ENCODE results near the gene DDX50.
"Not testable (repeated sequence)": the region's sequence is repeated elsewhere in the genome, so short reads cannot be mapped to it uniquely, and the experiment has no call there.

The DDX50 gene, protein sequence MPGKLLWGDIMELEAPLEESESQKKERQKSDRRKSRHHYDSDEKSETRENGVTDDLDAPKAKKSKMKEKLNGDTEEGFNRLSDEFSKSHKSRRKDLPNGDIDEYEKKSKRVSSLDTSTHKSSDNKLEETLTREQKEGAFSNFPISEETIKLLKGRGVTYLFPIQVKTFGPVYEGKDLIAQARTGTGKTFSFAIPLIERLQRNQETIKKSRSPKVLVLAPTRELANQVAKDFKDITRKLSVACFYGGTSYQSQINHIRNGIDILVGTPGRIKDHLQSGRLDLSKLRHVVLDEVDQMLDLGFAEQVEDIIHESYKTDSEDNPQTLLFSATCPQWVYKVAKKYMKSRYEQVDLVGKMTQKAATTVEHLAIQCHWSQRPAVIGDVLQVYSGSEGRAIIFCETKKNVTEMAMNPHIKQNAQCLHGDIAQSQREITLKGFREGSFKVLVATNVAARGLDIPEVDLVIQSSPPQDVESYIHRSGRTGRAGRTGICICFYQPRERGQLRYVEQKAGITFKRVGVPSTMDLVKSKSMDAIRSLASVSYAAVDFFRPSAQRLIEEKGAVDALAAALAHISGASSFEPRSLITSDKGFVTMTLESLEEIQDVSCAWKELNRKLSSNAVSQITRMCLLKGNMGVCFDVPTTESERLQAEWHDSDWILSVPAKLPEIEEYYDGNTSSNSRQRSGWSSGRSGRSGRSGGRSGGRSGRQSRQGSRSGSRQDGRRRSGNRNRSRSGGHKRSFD

GRCh38 chr10:68901105-68901927 lies at the start of gene DDX50:
Gene DDX50 (plus strand): TSS chr10:68901315. CDS start chr10:68901385, 70 bp downstream.
- peak; percentile 95 for DNase-seq (ENCODE audit: low read depth)

GRCh38 chr10:68856352-68856751 lies 44.8 kb upstream of the DDX50 start:
- DNase-seq (ENCODE audit: low read depth), result no peak

DNA sequence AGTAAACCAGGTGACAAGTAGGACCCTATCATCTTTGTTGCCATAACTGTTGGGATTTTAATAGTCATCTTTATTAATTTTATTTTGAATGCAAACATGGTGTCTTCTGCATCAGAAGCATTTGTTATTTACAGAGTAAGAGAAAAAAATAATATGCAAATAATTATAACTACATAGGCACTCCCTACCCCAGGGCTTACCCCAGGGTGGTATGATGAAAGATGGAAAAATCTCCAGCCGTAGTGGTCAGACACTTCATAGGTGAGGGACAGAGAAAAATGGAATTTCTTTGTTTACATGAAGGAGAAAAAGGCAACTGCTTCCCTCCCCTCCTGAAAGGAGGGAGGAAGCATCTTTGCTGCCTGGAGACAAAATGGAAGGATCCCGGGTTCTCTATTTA lies 44.1 kb upstream of the DDX50 start:
- no peak for DNase-seq (ENCODE audit: low read depth)

- no peak for DNase-seq (ENCODE audit: low read depth)
These were observed 39.9 kb upstream of the DDX50 start for GRCh38 chr10:68861253-68861652.

DNA sequence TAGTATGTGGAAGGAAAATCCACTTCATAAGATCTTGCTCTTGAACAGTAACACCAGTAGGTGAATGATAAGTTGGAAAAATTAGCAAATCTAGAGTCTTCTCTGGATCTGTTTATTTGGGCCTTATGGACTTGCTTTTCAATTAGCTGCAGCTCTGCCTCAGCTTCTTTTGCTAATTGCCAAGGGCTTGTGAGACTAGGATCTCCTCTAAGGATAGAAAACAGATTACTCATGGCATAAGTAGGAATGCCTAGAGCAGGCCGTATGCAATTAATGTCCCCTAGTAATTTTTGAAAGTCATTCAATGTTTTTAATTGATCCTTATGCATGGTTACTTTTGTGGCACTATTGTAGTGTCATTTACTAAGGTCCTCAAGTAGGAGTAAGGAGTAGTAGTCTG lies 36.5 kb upstream of the DDX50 start:
- no peak for DNase-seq (ENCODE audit: low read depth)

DNA sequence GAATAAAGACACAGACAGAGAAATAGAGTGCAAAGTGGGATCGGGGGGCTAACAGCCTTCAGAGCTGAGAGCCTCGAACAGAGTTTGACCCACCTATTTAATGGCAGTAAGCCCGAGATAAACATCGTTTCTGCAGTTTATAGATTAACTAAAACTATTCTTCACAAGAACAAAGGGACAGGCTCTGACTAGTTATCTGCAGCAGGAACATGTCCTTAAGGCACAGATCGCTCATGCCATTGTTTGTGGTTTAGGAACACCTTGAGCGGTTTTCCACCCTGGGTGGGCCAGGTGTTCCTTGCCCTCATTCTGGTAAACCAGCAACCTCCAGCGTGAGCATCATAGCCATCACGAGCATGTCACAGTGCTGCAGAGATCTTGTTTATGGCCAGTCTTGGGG lies 32.9 kb upstream of the DDX50 start:
- not testable (repeated sequence) for DNase-seq (ENCODE audit: low read depth)

GRCh38 chr10:68869623-68870022 lies 31.5 kb upstream of the DDX50 start:
- DNase-seq (ENCODE audit: low read depth), result no peak

DNA sequence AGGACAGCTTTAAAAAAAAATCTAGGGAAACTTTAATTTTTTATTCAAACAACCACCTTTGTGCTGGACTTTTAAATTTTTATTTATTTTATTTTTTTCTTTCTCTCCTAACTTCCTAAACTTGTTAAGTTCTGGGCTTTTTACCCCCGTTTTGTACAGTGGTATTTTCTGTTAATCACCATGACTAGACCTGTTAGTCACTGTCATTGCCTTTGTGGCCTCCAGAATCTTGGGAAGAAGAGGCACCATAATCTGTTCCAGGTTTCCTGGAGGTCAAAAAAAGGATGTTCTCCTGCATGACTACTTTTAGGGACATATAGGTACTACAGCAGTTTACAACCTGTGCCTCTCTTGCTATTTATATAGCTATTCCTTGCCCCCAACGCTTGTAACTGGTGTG lies 31.1 kb upstream of the DDX50 start:
- DNase-seq (ENCODE audit: low read depth), result no peak

- no peak for DNase-seq (ENCODE audit: low read depth)
These were observed 30.5 kb upstream of the DDX50 start for GRCh38 chr10:68870545-68871104.

DNA sequence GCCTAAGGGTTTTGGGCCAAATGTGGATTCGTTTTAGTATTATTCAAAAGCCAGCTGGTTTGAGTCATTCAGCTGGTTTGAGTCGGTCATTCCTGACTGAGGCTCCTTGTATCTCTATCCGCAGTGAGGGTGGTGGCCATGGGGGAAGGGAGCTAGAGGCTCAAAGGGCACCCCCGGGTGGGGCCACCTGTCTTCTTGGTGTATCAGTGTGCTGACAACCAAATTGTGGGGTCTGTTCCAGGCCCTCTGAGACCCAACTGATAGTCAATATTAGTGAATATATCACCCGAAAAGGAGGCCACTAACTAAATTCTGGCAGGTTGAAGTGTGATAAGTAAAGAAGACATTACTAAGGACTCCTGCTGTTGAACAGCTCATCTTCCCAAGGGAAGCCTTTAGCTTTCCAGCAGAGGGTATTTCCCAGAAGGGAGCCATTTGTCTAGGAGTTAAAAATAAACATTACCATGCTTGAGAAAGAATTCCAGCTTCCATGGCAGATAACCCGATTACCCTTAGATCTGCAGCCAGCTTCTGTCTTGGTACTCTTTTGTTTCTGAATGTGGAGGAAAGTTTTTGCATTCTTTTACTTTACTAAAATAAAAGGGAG lies 29.9 kb upstream of the DDX50 start:
- DNase-seq (ENCODE audit: low read depth), result no peak

DNA sequence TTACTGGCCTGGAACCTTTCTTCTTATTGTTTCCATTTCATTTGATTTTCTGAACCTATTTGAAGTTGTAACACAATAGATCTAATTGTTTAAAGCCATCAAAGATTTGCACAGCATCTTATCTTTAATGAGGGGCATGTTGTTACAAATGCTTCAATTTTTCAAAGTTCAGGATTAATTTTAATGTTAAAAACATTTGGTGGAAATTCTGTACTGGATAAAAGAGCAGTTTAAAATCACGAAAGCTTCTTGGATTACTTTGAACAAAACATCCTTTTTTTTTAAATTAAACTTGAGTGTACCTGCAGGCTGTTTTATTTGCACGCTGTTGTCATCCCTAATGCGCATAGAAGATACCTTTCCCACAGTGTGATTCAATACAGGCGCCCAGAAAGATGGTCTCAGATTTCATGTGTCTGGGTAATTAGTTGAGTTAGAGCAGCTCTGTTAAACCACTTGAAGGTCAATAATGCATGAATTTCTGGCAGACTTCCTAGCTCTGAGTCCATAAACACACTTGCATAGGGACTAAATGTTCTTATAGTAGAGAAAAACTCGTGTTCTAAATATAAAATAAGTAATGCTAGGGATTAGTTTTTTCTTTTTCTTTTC lies 29.3 kb upstream of the DDX50 start:
- DNase-seq (ENCODE audit: low read depth), result no peak

DNA sequence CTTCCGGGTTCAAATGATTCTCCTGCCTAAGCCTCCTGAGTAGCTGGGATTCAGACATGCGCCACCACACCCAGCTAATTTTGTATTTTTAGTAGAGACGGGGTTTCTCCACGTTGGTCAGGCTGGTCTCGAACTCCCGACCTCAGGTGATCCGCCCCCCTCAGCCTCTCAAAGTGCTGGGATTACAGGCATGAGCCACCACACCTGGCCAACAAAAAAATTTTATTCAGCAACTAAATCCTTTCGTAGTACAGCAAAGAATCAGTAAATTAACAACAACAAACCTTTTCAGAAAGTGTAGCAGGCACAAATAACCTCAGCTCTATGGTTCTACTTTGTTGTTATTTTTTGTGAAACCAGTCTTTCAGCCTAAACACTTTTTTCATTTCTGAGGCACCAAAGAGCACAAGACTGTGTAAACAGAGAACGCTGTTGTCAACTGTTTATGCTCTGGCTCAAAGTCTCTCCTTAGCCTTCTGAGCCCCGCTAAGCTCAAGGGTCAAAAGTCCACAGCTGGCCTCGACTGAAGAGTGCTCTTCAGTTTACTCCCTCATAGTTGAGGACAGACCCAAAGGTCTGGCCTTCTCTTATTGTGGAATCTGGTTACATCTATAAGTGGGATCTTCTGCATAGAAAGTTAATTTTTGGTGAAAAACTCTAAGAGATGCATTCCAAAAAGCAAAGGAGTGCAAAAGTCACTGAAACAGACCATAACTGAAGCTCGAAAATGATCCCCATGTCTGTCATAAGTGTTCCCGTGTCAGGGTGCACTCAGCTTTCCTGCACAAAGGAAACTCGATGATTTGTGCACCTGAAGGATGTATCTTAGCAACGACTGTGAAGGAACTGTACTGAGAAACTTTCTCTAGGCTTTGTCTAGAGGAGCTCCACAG lies 24.6 kb upstream of the DDX50 start:
- no peak for DNase-seq (ENCODE audit: low read depth)

DNA sequence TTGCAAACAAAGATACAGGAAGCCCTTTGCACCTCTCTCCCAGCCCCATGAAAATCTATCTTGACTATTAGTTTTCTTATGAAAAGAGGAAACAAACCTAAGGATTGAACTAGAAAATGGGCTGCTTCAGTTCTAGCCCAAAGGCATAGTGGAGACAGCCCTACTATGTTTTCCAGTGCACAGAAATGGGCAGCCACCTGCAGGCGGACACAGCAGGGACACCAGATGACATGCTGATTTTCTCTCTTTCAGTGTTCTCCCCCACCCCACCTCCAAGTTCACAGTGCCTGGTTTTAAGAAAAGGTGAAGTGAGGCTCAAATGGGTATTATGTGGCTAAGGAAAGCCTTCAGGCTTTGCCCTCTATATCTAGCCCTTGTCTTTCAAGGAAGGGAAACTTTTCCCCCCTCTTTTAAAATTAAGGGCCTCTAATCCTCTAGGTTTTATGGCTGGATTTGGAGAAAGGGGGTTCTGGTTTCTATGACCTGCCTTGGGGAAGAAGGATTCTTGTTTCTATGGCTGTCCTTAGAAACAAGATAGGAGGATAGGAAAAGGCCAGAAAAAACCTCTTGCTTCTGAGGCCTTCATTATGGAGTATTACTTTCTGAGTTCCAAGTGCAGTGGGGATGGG lies 23.5 kb upstream of the DDX50 start:
- DNase-seq (ENCODE audit: low read depth), result no peak

- no peak for DNase-seq (ENCODE audit: low read depth)
These were observed 22.6 kb upstream of the DDX50 start for GRCh38 chr10:68878496-68878895.

DNA sequence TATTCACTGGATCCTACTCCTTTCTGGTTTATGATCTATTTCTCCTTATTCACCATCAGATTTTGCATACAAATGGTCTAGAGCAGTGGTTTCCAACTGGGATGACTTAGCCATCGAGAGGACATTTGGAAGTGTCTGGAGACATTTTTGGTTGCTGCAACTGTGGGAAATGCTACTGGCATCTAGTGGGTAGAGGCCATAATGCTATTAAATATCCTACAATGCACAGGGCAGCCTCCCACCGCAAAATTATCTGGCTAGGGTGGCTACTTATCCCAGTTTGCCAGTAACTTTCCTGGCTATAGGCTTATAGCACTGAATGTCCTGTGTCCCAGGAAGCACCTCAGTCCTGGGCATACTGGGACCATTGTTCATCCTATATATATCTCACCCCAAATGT lies 21.5 kb upstream of the DDX50 start:
- DNase-seq (ENCODE audit: low read depth), result no peak

DNA sequence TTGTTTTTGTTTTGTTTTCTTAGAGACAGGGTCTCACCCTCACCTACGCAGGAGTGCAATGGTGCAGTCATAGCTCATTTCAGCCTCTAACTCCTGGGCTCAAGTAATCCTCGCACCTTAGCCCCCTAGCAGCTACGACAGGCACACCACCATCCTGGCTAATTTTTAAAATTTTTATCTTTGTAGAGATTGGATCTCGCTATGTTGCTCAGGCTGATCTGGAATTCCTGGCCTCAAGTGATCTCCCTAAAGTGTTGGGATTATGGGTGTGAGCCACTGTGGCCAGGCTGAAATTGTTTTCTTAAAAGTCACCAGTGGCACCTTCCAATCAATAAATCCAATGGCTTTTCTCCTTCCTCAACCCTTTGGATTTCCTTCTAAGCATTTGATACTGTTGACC lies 20.9 kb upstream of the DDX50 start:
- DNase-seq (ENCODE audit: low read depth), result no peak

DNA sequence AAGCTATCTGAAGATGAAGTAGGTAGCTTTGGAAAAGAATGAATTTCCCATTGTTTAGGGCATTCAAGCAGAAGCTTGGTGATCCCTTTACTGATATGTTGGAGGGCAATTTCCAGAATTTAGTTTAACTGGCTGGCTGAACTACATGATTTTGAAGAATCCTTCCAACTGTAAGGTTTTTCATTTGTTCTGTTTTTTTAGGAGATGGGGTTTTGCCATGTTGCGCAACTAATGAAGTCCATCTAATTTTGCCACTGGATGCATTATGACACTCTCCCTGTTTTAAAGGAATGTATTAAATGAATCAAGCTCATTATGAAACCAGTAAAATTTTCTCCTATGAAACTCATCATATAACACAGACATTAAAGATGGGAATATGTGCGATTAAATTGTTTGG lies 6.1 kb upstream of the DDX50 start:
- DNase-seq (ENCODE audit: low read depth), result no peak

DNA sequence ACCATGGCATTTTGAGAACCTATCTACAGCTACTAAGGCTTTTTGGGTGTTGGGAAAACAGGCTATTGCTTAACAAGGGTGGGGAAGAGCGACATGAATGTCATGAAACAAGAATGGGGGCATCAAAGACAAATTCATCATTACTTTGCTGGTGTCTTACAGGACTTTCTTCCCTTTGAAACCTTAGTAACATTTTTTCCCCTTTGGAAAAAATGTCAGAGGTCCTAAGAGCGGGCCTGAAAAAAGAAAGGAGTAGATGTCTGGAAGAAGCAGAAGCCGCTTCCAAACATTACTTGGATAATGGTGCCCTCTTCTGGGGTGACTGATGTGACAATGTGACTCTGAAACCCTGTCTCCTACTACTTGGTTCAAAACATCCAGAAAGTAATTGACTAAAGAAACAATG lies 3.8 kb upstream of the DDX50 start:
- no peak for DNase-seq (ENCODE audit: low read depth)

- no peak for DNase-seq (ENCODE audit: low read depth)
These were observed 1.8 kb upstream of the DDX50 start for GRCh38 chr10:68899186-68899745.
